Panc1 (cell line): ENCODE data around the gene EFNA2. TPM values are rescaled to one million over a fixed set of nuclear protein-coding genes. Genes with fewer than 3 reads are reported as not detected.

ENCODE experiments used
- ATAC-seq: fragments of 200-7000 bp; cut with Tn5 transposase; 2 replicates; pipeline ENCODE4 v1.9.1; 2020; ENCODE audit warnings: mild to moderate bottlenecking, moderate library complexity
- BruUV-seq: library from RNA; stranded (reverse); fragments of 400-500 nt; replicated peaks from 2 replicates; lab custom pipeline; 2021; lab: Mats Ljungman, UMichigan
- CTCF ChIA-PET: fragments of 300-600 bp; sonication (Branson Sonifier 250); formaldehyde crosslinking; loops from one replicate; lab custom pipeline; 2022; ENCODE audit warnings: antibody characterized with exemption; lab: Charles Lee
- POLR2A ChIA-PET: fragments of 300-600 bp; sonication (Branson Sonifier 250); formaldehyde crosslinking; loops from one replicate; lab custom pipeline; 2022; ENCODE audit warnings: antibody characterized with exemption; lab: Charles Lee
- DNase-seq: peaks from one replicate; pipeline ENCODE4 v3.0.0-alpha.2; 2010; ENCODE audit warnings: low read depth, low spot score
- H3K27ac ChIP-seq: 2 replicates; pipeline ENCODE4 v1.5.1; 2011; ENCODE audit warnings: mild to moderate bottlenecking, low read length, inconsistent platforms
- H3K27me3 ChIP-seq: fragments of 200-500 bp; sonication (Bioruptor generic); 2 replicates; pipeline ENCODE4 v1.6.0; 2014; ENCODE audit warnings: low read length, inconsistent platforms; ENCODE audit not compliant: control insufficient read depth, insufficient read depth
- H3K36me3 ChIP-seq: fragments of 200-500 bp; sonication (Bioruptor generic); 2 replicates; pipeline ENCODE4 v1.5.1; 2014; ENCODE audit warnings: inconsistent platforms, mild to moderate bottlenecking, low read length, moderate library complexity; ENCODE audit not compliant: control insufficient read depth, insufficient read depth
- H3K4me1 ChIP-seq: 2 replicates; pipeline ENCODE4 v1.5.1; 2011; ENCODE audit warnings: inconsistent platforms, mild to moderate bottlenecking, low read length, moderate library complexity; ENCODE audit not compliant: control insufficient read depth, insufficient read depth
- H3K4me3 ChIP-seq, 2 experiments: 2 replicates each; pipeline ENCODE4 v1.5.1; 2011 to 2012; ENCODE audit warnings: low read depth in 2 of 2, low read length in 2 of 2, mild to moderate bottlenecking in 2 of 2, inconsistent platforms in 1 of 2, moderate library complexity in 1 of 2
- H3K9me3 ChIP-seq: fragments of 200-500 bp; sonication (Bioruptor generic); 2 replicates; pipeline ENCODE4 v1.5.1; 2014; ENCODE audit warnings: low read depth, mild to moderate bottlenecking, inconsistent platforms, low read length, moderate library complexity; ENCODE audit not compliant: control insufficient read depth, insufficient read depth
- POLR2AphosphoS5 ChIP-seq: IDR thresholded peaks from 2 replicates; pipeline ENCODE4 v1.6.1; 2012; ENCODE audit warnings: mild to moderate bottlenecking, low read depth, low read length, moderate library complexity
- REST ChIP-seq, 2 experiments: IDR thresholded peaks; 2 replicates each; pipeline ENCODE4 v1.6.1; 2011 to 2012; ENCODE audit warnings: low read depth in 2 of 2, control low read depth in 1 of 2, low read length in 1 of 2, mild to moderate bottlenecking in 1 of 2, moderate library complexity in 1 of 2; ENCODE audit not compliant: insufficient read depth in 1 of 2
- SIN3A ChIP-seq: IDR thresholded peaks from 2 replicates; pipeline ENCODE4 v1.6.1; 2012; ENCODE audit warnings: low read depth, mild to moderate bottlenecking, low read length, moderate library complexity, borderline replicate concordance; ENCODE audit not compliant: insufficient read depth
- TCF7L2 ChIP-seq: IDR thresholded peaks from 2 replicates; pipeline ENCODE4 v1.6.1; 2011; ENCODE audit warnings: mild to moderate bottlenecking, low read depth, low read length, inconsistent platforms
- in situ Hi-C: cut with HindIII; loops from 2 replicates; pipeline ENCODE4 v1.10.0; 2016; ENCODE audit warnings: low sequenced_read_pairs, low pct_unique_long_range_greater_than_20kb
- intact Hi-C: fragments of 100-400 bp; cut with micrococcal nuclease; formaldehyde crosslinking; loops from one replicate; pipeline ENCODE4 v1.10.0; 2022; ENCODE audit not compliant: unreplicated experiment
- total RNA-seq: library from RNA; stranded (reverse); gene quantifications from one replicate; pipeline ENCODE4 v1.2.1, GENCODE V29; 2021; ENCODE audit not compliant: unreplicated experiment
- TF ChIP-seq, protein P1 (sequence below): fragments of 450-650 bp; IDR thresholded peaks from 2 replicates; pipeline ENCODE4 v1.5.1; 2017; ENCODE audit warnings: mild to moderate bottlenecking

Gene EFNA2
- total RNA-seq, 1 experiment from 2014 or later = 7.8 TPM

DNA sequence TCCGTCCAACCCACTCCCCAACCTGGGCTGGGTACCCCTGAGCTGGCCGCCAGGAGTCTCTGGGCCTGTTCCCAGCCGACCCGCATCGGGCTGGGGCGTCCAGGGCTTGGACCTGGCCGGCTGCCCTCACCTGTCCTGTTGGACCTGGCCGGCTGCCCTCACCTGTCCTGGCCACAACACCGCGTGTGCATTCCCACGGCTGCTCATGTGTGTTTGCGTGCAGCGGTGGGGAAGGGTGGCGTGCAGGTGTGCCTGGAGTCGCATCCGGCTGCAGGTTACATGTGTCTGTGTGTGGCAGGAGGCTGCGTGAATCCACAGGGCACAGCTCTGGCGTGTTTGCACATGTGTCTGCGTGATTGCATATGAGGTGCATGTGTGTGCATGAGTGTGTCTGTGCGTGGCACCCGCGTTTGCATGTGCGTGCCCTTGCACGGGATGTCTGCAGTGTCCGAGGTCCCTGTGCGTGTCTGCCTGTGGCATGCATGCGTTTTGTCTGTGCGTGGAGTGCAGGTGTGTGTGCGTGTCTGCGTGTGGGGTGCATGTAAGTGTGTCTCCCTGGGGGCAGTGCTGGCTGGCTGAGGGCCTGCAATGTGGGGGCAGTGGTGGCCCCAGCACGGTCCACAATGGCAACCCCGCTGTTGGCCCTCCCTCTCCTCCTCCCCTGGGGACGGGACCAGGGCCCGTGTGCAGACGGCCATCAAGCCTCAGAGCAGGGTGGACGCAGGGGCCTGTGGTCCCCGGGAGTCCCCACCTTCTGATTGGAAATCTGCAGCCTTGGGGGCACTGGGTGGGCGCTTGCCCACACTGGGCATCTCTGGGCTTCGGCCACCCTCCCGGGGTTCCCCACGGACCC, 3.4 kb downstream of the EFNA2 start:
- Histone ChIP-seq H3K27me3 (no peaks in the 10 kb centered on the region), H3K4me3 (no peak overlapping the region), H3K27ac (no peak overlapping the region), H3K36me3 (no peaks in the 10 kb centered on the region), H3K9me3 (no peaks in the 10 kb centered on the region), H3K4me1 (peaks cover 16% of the 10 kb centered on the region)
- ChIA-PET CTCF (no interaction called here), POLR2A (no interaction called here)
- intact Hi-C loops = no loop called here
- TF ChIP-seq TCF7L2 = no peak
- TF ChIP-seq POLR2AphosphoS5 = no peak
- no peak for TF ChIP-seq REST (IDR thresholded peaks at IDR 0.05; ENCODE audit: insufficient read depth in 1 of 2, low read depth in 2 of 2, low read length in 1 of 2)
- ATAC-seq = no peak
- no TSS peak for BruUV-seq
- in situ Hi-C loops = no loop called here
- DNase-seq = no peak

DNA sequence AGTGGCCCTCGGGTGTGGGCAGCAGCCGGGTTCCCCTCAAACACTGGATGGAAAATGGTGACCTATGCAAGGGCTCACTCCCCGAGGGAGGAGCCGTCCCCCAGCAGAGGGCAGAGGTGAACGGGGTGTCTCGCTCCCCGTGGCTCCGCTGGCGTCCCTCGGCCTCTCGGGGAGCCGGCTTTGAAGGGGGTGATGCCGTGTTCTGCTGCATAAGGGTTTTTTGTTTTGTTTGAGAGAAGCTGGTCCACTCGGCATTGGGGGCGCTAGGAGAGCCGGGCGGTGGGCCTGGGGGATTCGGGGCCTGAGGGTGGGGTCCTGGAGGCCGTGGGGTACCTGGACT, 4.0 kb downstream of the EFNA2 start:
- no TSS peak for BruUV-seq
- Histone ChIP-seq H3K27ac (no peak overlapping the region), H3K27me3 (no peaks in the 10 kb centered on the region), H3K9me3 (no peaks in the 10 kb centered on the region), H3K4me1 (peaks cover 16% of the 10 kb centered on the region), H3K36me3 (no peaks in the 10 kb centered on the region), H3K4me3 (no peak overlapping the region)
- POLR2A ChIA-PET = no interaction called here
- in situ Hi-C loops (no loop called here), intact Hi-C loops (no loop called here)
- TF ChIP-seq SIN3A (no peak), POLR2AphosphoS5 (no peak), TCF7L2 (no peak), REST (IDR thresholded peaks at IDR 0.05; ENCODE audit: insufficient read depth in 1 of 2, low read depth in 2 of 2, low read length in 1 of 2) (no peak)
- TF ChIP-seq, protein P1, sequence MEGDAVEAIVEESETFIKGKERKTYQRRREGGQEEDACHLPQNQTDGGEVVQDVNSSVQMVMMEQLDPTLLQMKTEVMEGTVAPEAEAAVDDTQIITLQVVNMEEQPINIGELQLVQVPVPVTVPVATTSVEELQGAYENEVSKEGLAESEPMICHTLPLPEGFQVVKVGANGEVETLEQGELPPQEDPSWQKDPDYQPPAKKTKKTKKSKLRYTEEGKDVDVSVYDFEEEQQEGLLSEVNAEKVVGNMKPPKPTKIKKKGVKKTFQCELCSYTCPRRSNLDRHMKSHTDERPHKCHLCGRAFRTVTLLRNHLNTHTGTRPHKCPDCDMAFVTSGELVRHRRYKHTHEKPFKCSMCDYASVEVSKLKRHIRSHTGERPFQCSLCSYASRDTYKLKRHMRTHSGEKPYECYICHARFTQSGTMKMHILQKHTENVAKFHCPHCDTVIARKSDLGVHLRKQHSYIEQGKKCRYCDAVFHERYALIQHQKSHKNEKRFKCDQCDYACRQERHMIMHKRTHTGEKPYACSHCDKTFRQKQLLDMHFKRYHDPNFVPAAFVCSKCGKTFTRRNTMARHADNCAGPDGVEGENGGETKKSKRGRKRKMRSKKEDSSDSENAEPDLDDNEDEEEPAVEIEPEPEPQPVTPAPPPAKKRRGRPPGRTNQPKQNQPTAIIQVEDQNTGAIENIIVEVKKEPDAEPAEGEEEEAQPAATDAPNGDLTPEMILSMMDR = no peak
- DNase-seq = no peak
- ATAC-seq = no peak
- CTCF ChIA-PET = no interaction called here
